GM12872 (cell line): ENCODE results near the gene TMX2.

Source experiments
- TF ChIP-seq, protein P1 (sequence below): IDR thresholded peaks from 3 replicates; pipeline ENCODE4 v1.5.1; 2011; ENCODE audit warnings: low read depth, mild to moderate bottlenecking, low read length, moderate library complexity; ENCODE audit not compliant: insufficient read depth

Gene TMX2

DNA sequence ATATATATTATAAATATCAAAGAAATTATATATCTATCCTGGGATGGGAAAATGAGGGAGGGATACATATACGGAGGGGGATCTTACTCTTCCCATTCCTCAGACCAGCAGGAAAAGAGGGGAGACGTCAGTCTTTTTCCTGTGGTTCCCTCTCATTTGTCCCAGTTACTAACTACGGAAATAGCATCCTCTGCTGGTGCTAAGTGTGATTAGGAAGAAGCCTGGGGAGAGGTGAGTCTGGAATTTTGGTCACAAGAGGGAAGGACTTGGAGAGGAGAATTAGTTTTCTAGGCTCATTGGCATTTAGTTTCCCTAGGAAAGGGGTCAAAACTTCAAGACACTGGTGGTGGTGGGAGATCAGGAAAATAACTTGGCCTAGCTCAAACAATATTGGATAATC is 12.0 kb upstream of the TMX2 start:
- TF ChIP-seq, protein P1, sequence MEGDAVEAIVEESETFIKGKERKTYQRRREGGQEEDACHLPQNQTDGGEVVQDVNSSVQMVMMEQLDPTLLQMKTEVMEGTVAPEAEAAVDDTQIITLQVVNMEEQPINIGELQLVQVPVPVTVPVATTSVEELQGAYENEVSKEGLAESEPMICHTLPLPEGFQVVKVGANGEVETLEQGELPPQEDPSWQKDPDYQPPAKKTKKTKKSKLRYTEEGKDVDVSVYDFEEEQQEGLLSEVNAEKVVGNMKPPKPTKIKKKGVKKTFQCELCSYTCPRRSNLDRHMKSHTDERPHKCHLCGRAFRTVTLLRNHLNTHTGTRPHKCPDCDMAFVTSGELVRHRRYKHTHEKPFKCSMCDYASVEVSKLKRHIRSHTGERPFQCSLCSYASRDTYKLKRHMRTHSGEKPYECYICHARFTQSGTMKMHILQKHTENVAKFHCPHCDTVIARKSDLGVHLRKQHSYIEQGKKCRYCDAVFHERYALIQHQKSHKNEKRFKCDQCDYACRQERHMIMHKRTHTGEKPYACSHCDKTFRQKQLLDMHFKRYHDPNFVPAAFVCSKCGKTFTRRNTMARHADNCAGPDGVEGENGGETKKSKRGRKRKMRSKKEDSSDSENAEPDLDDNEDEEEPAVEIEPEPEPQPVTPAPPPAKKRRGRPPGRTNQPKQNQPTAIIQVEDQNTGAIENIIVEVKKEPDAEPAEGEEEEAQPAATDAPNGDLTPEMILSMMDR: no peak

DNA sequence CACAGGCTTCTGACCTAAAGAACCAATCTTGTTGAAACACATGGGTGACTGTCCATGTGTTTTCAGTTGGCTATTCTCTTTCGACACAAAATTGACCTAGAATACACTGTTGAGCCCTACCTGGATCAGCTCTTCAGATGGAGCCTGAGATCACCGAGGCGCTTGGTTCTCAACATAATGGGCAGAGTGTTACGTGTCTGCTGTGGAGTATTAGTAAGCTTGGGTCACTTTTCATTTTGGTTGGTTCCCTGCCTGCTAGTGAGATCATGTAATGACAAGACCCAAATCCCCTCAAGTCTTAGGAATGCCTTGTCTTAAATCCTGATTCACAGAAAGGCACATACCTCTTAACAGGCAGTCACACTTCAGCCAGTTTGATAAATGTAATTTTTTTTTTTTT is 9.1 kb upstream of the TMX2 start:
- TF ChIP-seq, protein P1: no peak

DNA sequence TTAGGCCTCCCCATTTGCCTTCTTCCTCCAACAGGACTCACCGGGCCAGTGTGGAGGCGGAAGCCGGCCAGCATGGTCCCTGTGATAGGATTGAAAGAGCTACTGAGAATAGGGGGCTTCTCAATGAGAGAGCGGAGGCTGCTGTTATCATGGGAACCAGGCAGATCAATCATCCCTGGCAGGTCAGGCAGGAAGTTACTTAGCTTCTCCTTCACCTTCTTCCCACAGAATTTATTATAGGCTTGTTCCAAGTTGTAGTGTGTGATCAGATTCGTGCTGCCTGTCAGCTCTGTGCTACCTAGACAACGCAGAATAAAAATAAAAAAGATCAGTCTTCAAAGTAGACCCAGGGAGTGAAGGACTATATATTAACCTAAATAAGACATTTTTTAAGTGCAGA is 7.5 kb upstream of the TMX2 start:
- TF ChIP-seq, protein P1: no peak

DNA sequence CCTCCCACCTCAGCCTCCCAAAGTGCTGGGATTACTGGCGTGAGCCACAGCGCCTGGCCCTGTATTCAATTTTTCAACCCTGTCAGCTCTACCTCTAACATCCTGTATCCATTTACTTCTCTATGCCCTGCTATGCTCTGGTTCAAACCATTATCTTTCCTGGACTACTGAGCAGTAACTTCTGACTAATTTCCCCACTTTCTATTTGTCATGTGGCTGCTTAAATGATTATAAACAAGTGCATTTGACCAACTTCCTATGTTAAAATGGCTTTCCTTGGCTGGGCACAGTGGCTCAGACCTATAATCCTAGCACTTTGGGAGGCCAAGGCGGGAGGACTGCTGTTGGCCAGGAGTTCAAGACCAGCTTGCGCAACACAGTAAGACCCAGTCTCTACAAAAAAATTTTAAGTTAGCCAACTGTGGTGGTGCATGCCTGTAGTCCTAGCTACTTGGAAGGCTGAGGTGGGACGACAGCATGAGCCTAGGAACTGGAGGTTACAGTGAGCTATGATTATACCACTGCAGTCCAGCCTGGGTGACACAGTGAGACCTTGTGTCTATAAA is 2.5 kb upstream of the TMX2 start:
- TF ChIP-seq, protein P1: no peak

- TF ChIP-seq, protein P1: no peak
Measured at GRCh38 chr11:57711414-57712255, 758 bp upstream of the TMX2 start, which contains the start of gene MED19. Gene MED19, minus strand, starts transcription at chr11:57712215. Its CDS starts 36 bp downstream, at chr11:57712179.

- TF ChIP-seq, protein P1: no peak
Measured at GRCh38 chr11:57713835-57714234, 1.4 kb downstream of the TMX2 start.

- TF ChIP-seq, protein P1: no peak
Measured at GRCh38 chr11:57727185-57727584, 14.8 kb downstream of the TMX2 start.
